A549 (cell line): Measurements from ENCODE around the gene PYGM. TPM values are rescaled to one million over a fixed set of nuclear protein-coding genes. Genes with fewer than 3 reads are reported as not detected.
A peak's percentile ranks its signal among the peaks of the same experiment; 100 is the strongest.

Experiments used
- ATAC-seq, 2 experiments: fragments of 200-7000 bp in 1 of 2; fragments of >200 bp in 1 of 2; cut with Nextera tagmentation in 1 of 2; cut with Tn5 transposase in 1 of 2; 3 replicates each; pipeline versions ENCODE4 v1.8.0 to v1.9.1; 2018 to 2020; ENCODE audit warnings: mild to moderate bottlenecking in 1 of 2, moderate library complexity in 1 of 2
- CTCF ChIA-PET: fragments of 300-600 bp; sonication (Branson Sonifier 250); formaldehyde crosslinking; extraction: SDS; loops from one replicate; lab custom pipeline; 2021; ENCODE audit warnings: antibody characterized with exemption, inconsistent platforms; lab: Yijun Ruan, JAX
- POLR2A ChIA-PET: fragments of 350-600 bp; formaldehyde crosslinking; extraction: SDS; loops from one replicate; lab custom pipeline; 2021; ENCODE audit warnings: antibody characterized with exemption, inconsistent platforms; lab: Yijun Ruan, JAX
- DNase-seq, 2 experiments: peaks; one replicate each; pipeline versions ENCODE4 v3.0.0 to v3.0.0-alpha.2; 2011 to 2016; ENCODE audit warnings: low read depth in 1 of 2, low spot score in 1 of 2
- FAIRE-seq: peaks from 2 replicates; lab custom pipeline; 2011; peaks lifted over from hg19 to GRCh38; lab: Jason Lieb, UNC
- H3K27ac ChIP-seq, 2 experiments: fragments of >200 bp; sonication (Bioruptor Twin); formaldehyde crosslinking; 3 replicates each; pipeline ENCODE4 v1.5.1; 2016 to 2017
- H3K4me1 ChIP-seq: fragments of >200 bp; sonication (Bioruptor Twin); formaldehyde crosslinking; 3 replicates; pipeline ENCODE4 v1.6.1; 2016
- H3K4me2 ChIP-seq: fragments of >200 bp; sonication (Bioruptor Twin); formaldehyde crosslinking; 3 replicates; pipeline ENCODE4 v1.6.1; 2016
- H3K4me3 ChIP-seq: fragments of >200 bp; sonication (Bioruptor Twin); formaldehyde crosslinking; 3 replicates; pipeline ENCODE4 v1.5.1; 2016
- H3K9me3 ChIP-seq: fragments of >200 bp; sonication (Bioruptor Twin); formaldehyde crosslinking; 3 replicates; pipeline ENCODE4 v1.6.1; 2016
- CBX2 ChIP-seq: fragments of 200-600 bp; sonication (generic); IDR thresholded peaks from 2 replicates; pipeline ENCODE4 v1.6.1; 2016; ENCODE audit warnings: low read depth, mild to moderate bottlenecking, borderline replicate concordance
- CHD2 ChIP-seq: fragments of 150-350 bp; IDR thresholded peaks from 2 replicates; pipeline ENCODE4 v1.6.1; 2014; ENCODE audit warnings: low read length; ENCODE audit not compliant: partially characterized antibody
- CHD4 ChIP-seq: fragments of 200-600 bp; sonication (generic); IDR thresholded peaks from 2 replicates; pipeline ENCODE4 v1.6.1; 2016; ENCODE audit warnings: antibody characterized with exemption, mild to moderate bottlenecking, borderline replicate concordance
- FOSB ChIP-seq: fragments of 250-450 bp; sonication (Bioruptor Pico); IDR thresholded peaks from 2 replicates; pipeline ENCODE4 v1.5.0; 2020; ENCODE audit warnings: mild to moderate bottlenecking, moderate library complexity
- HOXA7 ChIP-seq: fragments of 250-450 bp; sonication (Bioruptor Pico); IDR thresholded peaks from 2 replicates; pipeline ENCODE4 v1.5.0; 2020; ENCODE audit warnings: mild to moderate bottlenecking, moderate library complexity
- HOXB13 ChIP-seq: fragments of 250-450 bp; sonication (Bioruptor Pico); IDR thresholded peaks from 2 replicates; pipeline ENCODE4 v1.5.0; 2020; ENCODE audit warnings: low read depth, mild to moderate bottlenecking, moderate library complexity
- HOXB5 ChIP-seq: fragments of 250-450 bp; sonication (Bioruptor Pico); IDR thresholded peaks from 2 replicates; pipeline ENCODE4 v1.5.0; 2020; ENCODE audit warnings: mild to moderate bottlenecking, moderate library complexity
- MAZ ChIP-seq: fragments of 150-350 bp; IDR thresholded peaks from 2 replicates; pipeline ENCODE4 v1.6.1; 2014; ENCODE audit warnings: antibody characterized with exemption, low read depth, low read length, borderline replicate concordance
- NPAS2 ChIP-seq: fragments of 250-450 bp; sonication (Bioruptor Pico); IDR thresholded peaks from 2 replicates; pipeline ENCODE4 v1.8.0; 2022; ENCODE audit warnings: mild to moderate bottlenecking, moderate library complexity, borderline replicate concordance
- NR3C1 ChIP-seq: fragments of >200 bp; sonication (Bioruptor Twin); formaldehyde crosslinking; IDR thresholded peaks from 3 replicates; pipeline ENCODE4 v1.6.1; 2017
- POLR2AphosphoS2 ChIP-seq: conservative IDR thresholded peaks from 2 replicates; pipeline ENCODE4 v1.6.1; 2012; ENCODE audit warnings: low read length, improper control_type of control experiment, inconsistent platforms
- RNF2 ChIP-seq: fragments of 200-600 bp; sonication (generic); IDR thresholded peaks from 2 replicates; pipeline ENCODE4 v1.6.1; 2016; ENCODE audit warnings: low read depth, mild to moderate bottlenecking, antibody characterized with exemption, moderate library complexity, borderline replicate concordance
- SMC3 ChIP-seq: fragments of >200 bp; sonication (Bioruptor Twin); formaldehyde crosslinking; IDR thresholded peaks from 3 replicates; pipeline ENCODE4 v1.6.1; 2018; ENCODE audit warnings: inconsistent platforms
- TP53 ChIP-seq: fragments of 250-450 bp; sonication (Bioruptor Pico); IDR thresholded peaks from 2 replicates; pipeline ENCODE4 v1.5.0; 2021; ENCODE audit warnings: mild to moderate bottlenecking, moderate library complexity
- ZFP36 ChIP-seq: fragments of 450-650 bp; IDR thresholded peaks from 2 replicates; pipeline ENCODE4 v1.6.1; 2014; ENCODE audit warnings: borderline replicate concordance; ENCODE audit not compliant: partially characterized antibody
- ZSCAN20 ChIP-seq: fragments of 250-450 bp; sonication (Bioruptor Pico); IDR thresholded peaks from 2 replicates; pipeline ENCODE4 v1.8.0; 2022; ENCODE audit warnings: mild to moderate bottlenecking, moderate library complexity
- WGBS: methylation state at CpG from one replicate; pipeline ENCODE4 v1.1.6; 2017; ENCODE audit errors: missing lambda C conversion rate; 5-methylcytosine and 5-hydroxymethylcytosine counted together
- polyA minus RNA-seq: library from RNA; depleted of rRNA, polyadenylated mRNA; stranded (reverse); fragments of >200 nt; gene quantifications from 2 replicates; pipeline ENCODE4 v1.2.3, GENCODE V29; 2011; rRNA and poly(A)+ RNA removed
- polyA plus RNA-seq, 4 experiments: library from polyadenylated mRNA; depleted of rRNA in 3 of 4; stranded (reverse); fragments of >200 nt; fragmentation: RNase III in 1 of 4; extraction: RNeasy Plus Mini Kit Qiagen cat#74134 plus additional on column Dnase treatment in 1 of 4; gene quantifications; 2 replicates in 3 of 4; 3 replicates in 1 of 4; pipeline ENCODE4 v1.2.3, GENCODE V29; 2011 to 2017
- TF ChIP-seq, protein P1 (sequence below): IDR thresholded peaks from 2 replicates; pipeline ENCODE4 v1.6.1; 2012
- TF ChIP-seq, protein P2 (sequence below): fragments of 250-450 bp; sonication (Bioruptor Pico); IDR thresholded peaks from 2 replicates; pipeline ENCODE4 v1.5.0; 2020; ENCODE audit warnings: low read depth, mild to moderate bottlenecking, moderate library complexity

PYGM gene
- polyA plus RNA-seq (2011; rRNA removed) (0.22 and 0.40 TPM in 2 replicates), polyA plus RNA-seq (2017; fragmentation: RNase III; extraction: RNeasy Plus Mini Kit Qiagen cat#74134 plus additional on column Dnase treatment) (0.23 to 0.51 TPM (median 0.39 TPM) in 3 replicates), polyA minus RNA-seq (0.41 and 0.58 TPM in 2 replicates)
- polyA plus RNA-seq (2012; cell fraction: cytosol; rRNA removed): 0.26 and 0.32 TPM in 2 replicates
- polyA plus RNA-seq (2012; cell fraction: nucleus; rRNA removed): 1.3 TPM in 2 replicates

DNA sequence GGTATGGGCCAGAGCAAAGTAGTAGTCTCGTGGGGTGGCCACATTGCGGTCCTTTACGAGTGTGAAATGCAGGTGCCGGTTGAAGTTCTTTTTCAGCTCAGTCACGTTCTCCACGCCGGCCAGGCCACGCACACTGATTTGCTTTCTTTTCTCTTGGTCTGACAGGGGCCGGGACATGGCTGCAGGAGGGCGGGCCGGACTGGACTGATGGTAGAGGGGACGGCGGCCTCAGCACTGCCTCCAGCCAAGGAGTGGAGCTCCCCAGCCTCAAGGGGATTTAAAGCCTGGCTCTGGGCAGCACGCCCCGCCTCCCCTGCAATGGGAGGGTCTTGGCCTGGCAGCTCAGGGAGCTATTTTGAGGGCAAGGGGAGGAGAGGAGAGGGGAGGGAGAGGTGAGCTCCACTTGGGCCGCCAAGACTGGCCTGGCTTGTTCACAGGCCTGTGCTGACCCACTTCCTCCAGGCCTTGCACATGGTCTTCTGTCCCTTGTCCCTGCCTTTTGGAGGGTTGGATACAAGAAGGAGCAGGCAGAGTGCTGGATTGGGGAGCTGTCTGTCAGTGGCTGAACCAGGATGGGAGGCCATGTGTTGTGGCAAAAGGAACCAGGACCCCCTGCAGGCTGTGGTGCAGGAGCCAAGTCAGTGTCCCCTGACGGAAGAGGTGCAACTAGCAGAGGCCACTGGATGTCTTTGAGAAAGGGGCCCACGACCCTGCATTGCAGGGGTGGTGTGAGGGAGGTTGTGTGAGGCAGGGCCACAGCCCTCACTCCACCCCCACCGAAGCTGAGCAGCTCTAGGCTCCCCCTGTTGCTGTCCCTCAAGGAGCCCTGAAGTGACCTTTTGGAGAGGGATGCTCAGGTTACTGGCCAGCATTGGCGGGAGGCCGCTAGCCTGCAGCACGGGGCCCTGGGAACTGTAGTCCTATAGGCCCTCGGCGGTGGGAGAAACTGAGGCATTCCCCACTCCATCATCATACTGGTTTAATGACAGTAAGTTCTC lies at the start of gene PYGM:
Gene PYGM, minus strand, starts transcription at position 253 of the 998 bp plus-strand sequence. Its CDS starts 76 bp downstream, at position 177.
- no peak for FAIRE-seq
- H3K4me1 ChIP-seq: peaks cover 5% of the 10 kb centered on the region; the same call in 1 of the 3 replicates
- ChIA-PET POLR2A (interaction anchor here (1.2 to 4.5 kb wide), 2 partner anchors 16 to 19 kb away, joined by 4 to 32 read pairs; partner anchors contain the start of gene SF1), CTCF (interaction anchor here (1.0 to 13.0 kb wide), 6 partner anchors 7 to 311 kb away, joined by 3 to 104 read pairs (median 14); partner anchors contain the start of gene RASGRP2)
- H3K4me3 ChIP-seq: no peak within 1 kb of the TSS
- DNase-seq: no peak
- 84% methylated on average over 24 of the region's 24 CpGs for WGBS
- TF ChIP-seq HOXB13 (no peak), FOSB (CRISPR knock-in tag) (no peak), CHD4 (no peak), RNF2 (no peak), CBX2 (no peak), NPAS2 (no peak), CHD2 (no peak), SMC3 (no peak), MAZ (no peak), ZFP36 (no peak), NR3C1 (no peak), TP53 (CRISPR knock-in tag) (no peak), HOXA7 (peak; percentile 59; the same call in 1 of the 2 replicates), HOXB5 (CRISPR knock-in tag) (0 out of 2 replicates have a peak, but pooled peaks have one; percentile 13), ZSCAN20 (CRISPR knock-in tag) (no peak)
- TF ChIP-seq, protein P1, sequence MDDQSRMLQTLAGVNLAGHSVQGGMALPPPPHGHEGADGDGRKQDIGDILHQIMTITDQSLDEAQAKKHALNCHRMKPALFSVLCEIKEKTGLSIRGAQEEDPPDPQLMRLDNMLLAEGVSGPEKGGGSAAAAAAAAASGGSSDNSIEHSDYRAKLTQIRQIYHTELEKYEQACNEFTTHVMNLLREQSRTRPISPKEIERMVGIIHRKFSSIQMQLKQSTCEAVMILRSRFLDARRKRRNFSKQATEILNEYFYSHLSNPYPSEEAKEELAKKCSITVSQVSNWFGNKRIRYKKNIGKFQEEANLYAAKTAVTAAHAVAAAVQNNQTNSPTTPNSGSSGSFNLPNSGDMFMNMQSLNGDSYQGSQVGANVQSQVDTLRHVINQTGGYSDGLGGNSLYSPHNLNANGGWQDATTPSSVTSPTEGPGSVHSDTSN: 0 out of 2 replicates have a peak, but pooled peaks have one; percentile 24
- TF ChIP-seq, protein P2, sequence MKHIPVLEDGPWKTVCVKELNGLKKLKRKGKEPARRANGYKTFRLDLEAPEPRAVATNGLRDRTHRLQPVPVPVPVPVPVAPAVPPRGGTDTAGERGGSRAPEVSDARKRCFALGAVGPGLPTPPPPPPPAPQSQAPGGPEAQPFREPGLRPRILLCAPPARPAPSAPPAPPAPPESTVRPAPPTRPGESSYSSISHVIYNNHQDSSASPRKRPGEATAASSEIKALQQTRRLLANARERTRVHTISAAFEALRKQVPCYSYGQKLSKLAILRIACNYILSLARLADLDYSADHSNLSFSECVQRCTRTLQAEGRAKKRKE: no peak
- TF ChIP-seq, all 56 proteins: peak for 3
- Histone ChIP-seq H3K27ac (no peak within 1 kb of the TSS), H3K4me2 (no peak within 1 kb of the TSS), H3K9me3 (no peaks in the 10 kb centered on the region)
- peak; percentile 26 to 49 for ATAC-seq

DNA sequence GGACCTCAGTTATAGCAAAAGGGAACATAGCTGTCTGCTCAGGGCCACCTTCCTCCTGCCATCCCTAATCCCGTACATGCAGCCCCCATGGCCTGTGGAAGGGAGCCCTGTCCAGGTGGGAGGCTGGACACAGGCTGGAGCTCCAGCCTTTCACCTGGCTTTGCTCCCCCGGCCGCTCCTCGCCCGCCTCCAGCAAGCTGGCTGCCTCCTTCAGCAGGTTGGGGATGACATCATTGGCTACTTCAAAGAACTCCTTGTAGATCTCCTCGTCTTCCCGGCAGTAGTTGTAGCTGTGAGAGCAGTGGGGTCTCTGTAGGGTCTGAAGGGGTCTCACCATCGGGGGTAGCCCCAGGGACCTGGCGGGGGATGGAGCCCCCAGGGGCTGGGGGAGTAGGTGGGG lies 45.7 kb upstream of the PYGM start:
- POLR2A ChIA-PET: no interaction called here
- TF ChIP-seq POLR2AphosphoS2 (no peak), NPAS2 (no peak)
- peaks cover 20% of the 10 kb centered on the region for H3K4me1 ChIP-seq

More for the DNA sequence above, 45.7 kb upstream of the PYGM start:
- FAIRE-seq (no peak), ATAC-seq (no peak), DNase-seq (no peak)
- CTCF ChIA-PET: no interaction called here
- Histone ChIP-seq H3K9me3 (no peaks in the 10 kb centered on the region), H3K4me3 (no peak overlapping the region), H3K27ac (no peak overlapping the region), H3K4me2 (no peak overlapping the region)
- 93% methylated on average over 8 of the region's 9 CpGs for WGBS
